ENCODE measurements around the gene ATG9A. TPM values are rescaled to one million over a fixed set of nuclear protein-coding genes. Genes with fewer than 3 reads are reported as not detected.
A peak's percentile ranks its signal among the peaks of the same experiment; 100 is the strongest.

Gene ATG9A
- total and polyA plus RNA-seq, 4 experiments from 2014 or later = 10.3 to 53.0 (median 38.2) TPM

DNA sequence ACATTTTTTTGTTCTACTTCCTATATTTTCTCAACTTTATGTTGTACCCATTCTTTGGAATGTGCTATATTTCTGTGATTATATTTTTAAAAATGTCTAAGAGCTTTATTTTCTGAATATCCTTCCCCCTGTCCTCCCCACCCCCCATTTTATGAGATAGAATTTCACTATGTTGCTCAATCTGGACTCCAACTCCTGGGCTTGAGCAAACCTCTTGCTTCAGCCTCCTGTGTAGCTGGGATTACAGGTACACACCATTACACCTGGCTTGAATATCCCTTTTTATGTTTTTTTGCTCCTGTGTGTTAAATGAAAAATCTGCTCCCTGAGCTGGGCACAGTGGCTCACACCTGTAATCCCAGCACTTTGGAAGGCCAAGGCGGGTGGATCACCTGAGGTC, 32.0 kb downstream of the ATG9A start:
- Mint-ChIP-seq H3K4me3 (no peak overlapping the region), H3K27me3 (peaks cover 5 to 8% of the 10 kb centered on the region in 2 donors), H3K4me1 (peaks cover 2 to 8% (median 4%) of the 10 kb centered on the region in 4 donors), H3K36me3 (peaks cover 0 to 3% of the 10 kb centered on the region in 2 donors), H3K27ac (no peak overlapping the region), H3K9me3 (no peaks in the 10 kb centered on the region)
- Histone ChIP-seq H3K4me1 (ENCODE audit: insufficient read depth, low read length) (no peaks in the 10 kb centered on the region), H3K27ac (ENCODE audit: low read depth, low read length) (no peak overlapping the region), H3K27me3 (ENCODE audit: insufficient read depth, low read length) (no peaks in the 10 kb centered on the region), H3K9me3 (ENCODE audit: control insufficient read depth in 1 of 2, low read length in 2 of 2) (no peaks in the 10 kb centered on the region), H3K36me3 (ENCODE audit: insufficient read depth, low read length) (no peaks in the 10 kb centered on the region), H3K4me3 (ENCODE audit: low read length in 2 of 2) (no peak overlapping the region)
- DNase-seq = no peak
- CTCF ChIA-PET (ENCODE audit: partially characterized antibody) = interaction anchor here (1.2 kb wide), 1 partner anchor 9 kb away, joined by 3 read pairs; no protein-coding TSS in a partner anchor
- intact Hi-C loops (cut with micrococcal nuclease) = no loop called here
- POLR2A ChIA-PET (ENCODE audit: partially characterized antibody) = interaction anchor here (0.8 to 2.6 kb wide), 2 partner anchors 9 to 17 kb away, joined by 3 to 13 read pairs; partner anchors contain the start of gene ZFAND2B

DNA sequence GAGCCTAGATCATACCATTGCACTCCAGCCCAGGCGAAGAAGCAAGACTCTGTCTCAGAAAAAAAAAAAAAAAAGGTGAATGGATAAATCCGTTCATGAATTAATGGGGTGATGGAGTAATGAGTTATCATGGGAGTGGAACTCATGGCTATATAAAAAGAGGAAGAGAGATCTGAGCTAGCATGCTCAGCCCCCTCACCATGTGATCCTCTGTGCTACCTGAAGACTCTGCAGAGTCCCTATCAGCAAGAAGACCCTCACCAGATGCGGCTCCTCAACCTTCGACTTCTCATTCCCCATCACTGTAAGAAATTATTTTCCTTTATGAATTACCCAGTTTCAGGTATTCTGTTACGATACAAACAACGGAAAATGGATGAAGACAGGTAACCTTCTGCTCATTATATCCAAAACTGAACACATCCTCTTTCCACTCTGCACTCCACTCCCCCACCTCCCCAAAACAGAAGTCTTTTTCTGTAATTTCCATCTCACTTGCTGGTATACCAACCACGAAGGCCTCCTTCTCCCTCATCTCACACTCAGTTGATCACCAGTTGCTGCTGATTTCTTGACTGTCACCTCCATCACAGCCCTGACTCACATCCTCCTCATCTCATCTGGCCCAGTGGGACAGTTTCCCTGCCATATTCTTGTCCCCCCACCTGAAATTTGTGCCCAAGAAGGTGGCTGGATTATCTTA, 42.5 kb downstream of the ATG9A start:
- peaks cover 20 to 30% of the 10 kb centered on the region in 2 donors for H3K36me3 Mint-ChIP-seq
- no peak overlapping the region for H3K4me3 Mint-ChIP-seq
- ChIA-PET CTCF (ENCODE audit: partially characterized antibody) (no interaction called here), POLR2A (ENCODE audit: partially characterized antibody) (no interaction called here)
- no peaks in the 10 kb centered on the region for H3K9me3 Mint-ChIP-seq
- H3K4me1 Mint-ChIP-seq = peaks cover 8 to 20% (median 8%) of the 10 kb centered on the region in 4 donors
- H3K27ac ChIP-seq (ENCODE audit: low read depth, low read length) = no peak overlapping the region
- no peak overlapping the region for H3K4me3 ChIP-seq (ENCODE audit: low read length in 2 of 2)
- peak overlapping the region in 5 of 7 donors; percentile 30 to 55 (median 49) for H3K27ac Mint-ChIP-seq
- peaks cover 25% of the 10 kb centered on the region for H3K36me3 ChIP-seq (ENCODE audit: insufficient read depth, low read length)
- no peaks in the 10 kb centered on the region for H3K27me3 Mint-ChIP-seq
- no peaks in the 10 kb centered on the region for H3K27me3 ChIP-seq (ENCODE audit: insufficient read depth, low read length)
- intact Hi-C loops (cut with micrococcal nuclease) = no loop called here
- DNase-seq = no peak
- H3K4me1 ChIP-seq (ENCODE audit: insufficient read depth, low read length) = peaks cover 13% of the 10 kb centered on the region
- H3K9me3 ChIP-seq (ENCODE audit: control insufficient read depth in 1 of 2, low read length in 2 of 2) = no peaks in the 10 kb centered on the region

DNA sequence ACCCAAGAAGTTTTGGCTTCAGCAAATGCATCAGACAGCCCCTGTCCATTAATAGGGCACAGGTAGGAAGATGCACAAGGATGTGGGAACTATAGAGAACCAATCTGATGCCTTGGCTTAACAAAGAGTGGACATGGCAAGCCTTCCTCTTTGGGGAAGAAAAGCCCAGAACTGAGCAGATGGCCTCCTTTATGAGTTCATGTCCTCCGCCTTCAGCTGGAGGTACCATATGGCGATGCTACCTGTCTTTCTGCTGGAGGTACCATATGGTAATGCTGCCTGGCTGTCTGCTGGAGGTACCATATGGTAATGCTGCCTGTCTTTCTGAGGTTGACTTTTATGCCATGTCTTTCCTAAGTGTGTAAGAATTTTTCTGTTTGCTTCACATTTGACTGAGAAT, 45.3 kb downstream of the ATG9A start:
- Histone ChIP-seq H3K9me3 (ENCODE audit: control insufficient read depth in 1 of 2, low read length in 2 of 2) (no peaks in the 10 kb centered on the region), H3K27me3 (ENCODE audit: insufficient read depth, low read length) (no peaks in the 10 kb centered on the region), H3K36me3 (ENCODE audit: insufficient read depth, low read length) (peaks cover 50% of the 10 kb centered on the region), H3K4me1 (ENCODE audit: insufficient read depth, low read length) (peaks cover 39% of the 10 kb centered on the region), H3K27ac (ENCODE audit: low read depth, low read length) (no peak overlapping the region), H3K4me3 (ENCODE audit: low read length in 2 of 2) (no peak overlapping the region)
- CTCF ChIA-PET (ENCODE audit: partially characterized antibody) = interaction anchor here (1.2 to 5.6 kb wide), 5 partner anchors 9 to 111 kb away, joined by 3 to 22 read pairs (median 4); partner anchors contain the start of gene SLC23A3
- POLR2A ChIA-PET (ENCODE audit: partially characterized antibody) = interaction anchor here (0.7 to 1.6 kb wide), 3 partner anchors 12 to 66 kb away, joined by 3 to 4 read pairs (median 4); partner anchors contain the start of gene ZFAND2B
- Mint-ChIP-seq H3K9me3 (no peaks in the 10 kb centered on the region), H3K4me3 (no peak overlapping the region), H3K36me3 (peaks cover 32 to 51% of the 10 kb centered on the region in 2 donors), H3K27me3 (no peaks in the 10 kb centered on the region), H3K27ac (peak overlapping the region in 4 of 7 donors; percentile 36 to 81 (median 60)), H3K4me1 (peaks cover 20 to 48% (median 30%) of the 10 kb centered on the region in 4 donors)
- intact Hi-C loops (cut with micrococcal nuclease) = no loop called here
- DNase-seq = no peak

DNA sequence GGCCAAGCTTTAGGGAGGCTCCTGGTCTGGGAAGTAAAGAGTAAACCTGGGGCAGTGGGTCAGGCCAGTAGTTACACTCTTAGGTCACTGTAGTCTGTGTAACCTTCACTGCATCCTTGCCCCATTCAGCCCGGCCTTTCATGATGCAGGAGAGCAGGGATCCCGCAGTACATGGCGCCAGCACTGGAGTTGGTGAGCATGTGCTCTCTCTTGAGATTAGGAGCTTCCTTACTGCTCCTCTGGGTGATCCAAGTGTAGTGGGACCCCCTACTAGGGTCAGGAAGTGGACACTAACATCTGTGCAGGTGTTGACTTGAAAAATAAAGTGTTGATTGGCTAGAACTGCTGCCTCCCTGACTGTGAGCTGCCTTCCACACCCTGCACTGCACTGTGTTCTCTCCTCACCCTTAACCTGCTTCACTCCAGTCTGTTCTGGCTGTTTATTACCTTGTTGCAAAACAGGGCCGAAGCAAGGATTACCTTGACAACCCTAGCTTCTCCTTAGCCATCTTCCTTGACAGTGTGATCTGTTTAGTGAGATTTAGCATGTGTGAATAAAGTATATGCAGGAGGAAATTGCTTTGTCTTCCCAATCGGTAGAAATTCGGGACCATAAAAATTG, 46.2 kb downstream of the ATG9A start:
- CTCF ChIA-PET (ENCODE audit: partially characterized antibody) = interaction anchor here (1.0 to 5.6 kb wide), 5 partner anchors 10 to 112 kb away, joined by 3 to 22 read pairs (median 3); partner anchors contain the start of gene SLC23A3
- peaks cover 26 to 54% (median 36%) of the 10 kb centered on the region in 4 donors for H3K4me1 Mint-ChIP-seq

DNA sequence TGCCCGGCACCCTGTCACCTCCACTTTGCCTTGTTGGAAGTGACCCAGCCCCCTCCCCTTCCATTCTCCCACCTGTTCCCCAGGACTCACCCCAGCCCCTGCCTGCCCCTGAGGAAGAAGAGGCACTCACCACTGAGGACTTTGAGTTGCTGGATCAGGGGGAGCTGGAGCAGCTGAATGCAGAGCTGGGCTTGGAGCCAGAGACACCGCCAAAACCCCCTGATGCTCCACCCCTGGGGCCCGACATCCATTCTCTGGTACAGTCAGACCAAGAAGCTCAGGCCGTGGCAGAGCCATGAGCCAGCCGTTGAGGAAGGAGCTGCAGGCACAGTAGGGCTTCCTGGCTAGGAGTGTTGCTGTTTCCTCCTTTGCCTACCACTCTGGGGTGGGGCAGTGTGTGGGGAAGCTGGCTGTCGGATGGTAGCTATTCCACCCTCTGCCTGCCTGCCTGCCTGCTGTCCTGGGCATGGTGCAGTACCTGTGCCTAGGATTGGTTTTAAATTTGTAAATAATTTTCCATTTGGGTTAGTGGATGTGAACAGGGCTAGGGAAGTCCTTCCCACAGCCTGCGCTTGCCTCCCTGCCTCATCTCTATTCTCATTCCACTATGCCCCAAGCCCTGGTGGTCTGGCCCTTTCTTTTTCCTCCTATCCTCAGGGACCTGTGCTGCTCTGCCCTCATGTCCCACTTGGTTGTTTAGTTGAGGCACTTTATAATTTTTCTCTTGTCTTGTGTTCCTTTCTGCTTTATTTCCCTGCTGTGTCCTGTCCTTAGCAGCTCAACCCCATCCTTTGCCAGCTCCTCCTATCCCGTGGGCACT, 46.9 kb downstream of the ATG9A start:
- peaks cover 45% of the 10 kb centered on the region for H3K4me1 ChIP-seq (ENCODE audit: insufficient read depth, low read length)
- H3K27me3 ChIP-seq (ENCODE audit: insufficient read depth, low read length) = no peaks in the 10 kb centered on the region
- H3K27ac ChIP-seq (ENCODE audit: low read depth, low read length) = peak overlapping the region; percentile 15
- no peaks in the 10 kb centered on the region for H3K9me3 ChIP-seq (ENCODE audit: control insufficient read depth in 1 of 2, low read length in 2 of 2)
- ChIA-PET POLR2A (ENCODE audit: partially characterized antibody) (interaction anchor here (1.1 to 5.3 kb wide), 5 partner anchors 17 to 97 kb away, joined by 4 to 44 read pairs (median 6); partner anchors contain the start of genes ANKZF1, ATG9A, DNAJB2 and ZFAND2B), CTCF (ENCODE audit: partially characterized antibody) (interaction anchor here (1.0 to 5.6 kb wide), 5 partner anchors 10 to 112 kb away, joined by 3 to 22 read pairs (median 3); partner anchors contain the start of gene SLC23A3)
- Mint-ChIP-seq H3K9me3 (no peaks in the 10 kb centered on the region), H3K4me1 (peaks cover 27 to 56% (median 38%) of the 10 kb centered on the region in 4 donors), H3K36me3 (peaks cover 32 to 61% of the 10 kb centered on the region in 2 donors), H3K27ac (peak overlapping the region in 6 of 7 donors; percentile 29 to 89 (median 68)), H3K4me3 (peak overlapping the region in 1 of 8 donors; percentile 63), H3K27me3 (no peaks in the 10 kb centered on the region)
- H3K36me3 ChIP-seq (ENCODE audit: insufficient read depth, low read length) = peaks cover 50% of the 10 kb centered on the region
- intact Hi-C loops (cut with micrococcal nuclease) = no loop called here
- no peak for DNase-seq
- H3K4me3 ChIP-seq (ENCODE audit: low read length in 2 of 2) = no peak overlapping the region

More for the DNA sequence above, 46.2 kb downstream of the ATG9A start:
- H3K27me3 Mint-ChIP-seq = no peaks in the 10 kb centered on the region
- POLR2A ChIA-PET (ENCODE audit: partially characterized antibody) = interaction anchor here (1.2 to 5.3 kb wide), 3 partner anchors 23 to 66 kb away, joined by 4 to 44 read pairs (median 5); partner anchors contain the start of gene ZFAND2B
- Histone ChIP-seq H3K27me3 (ENCODE audit: insufficient read depth, low read length) (no peaks in the 10 kb centered on the region), H3K4me1 (ENCODE audit: insufficient read depth, low read length) (peaks cover 45% of the 10 kb centered on the region), H3K9me3 (ENCODE audit: control insufficient read depth in 1 of 2, low read length in 2 of 2) (no peaks in the 10 kb centered on the region), H3K27ac (ENCODE audit: low read depth, low read length) (no peak overlapping the region), H3K4me3 (ENCODE audit: low read length in 2 of 2) (no peak overlapping the region), H3K36me3 (ENCODE audit: insufficient read depth, low read length) (peaks cover 50% of the 10 kb centered on the region)
- DNase-seq = no peak
- H3K36me3 Mint-ChIP-seq = peaks cover 32 to 57% of the 10 kb centered on the region in 2 donors
- H3K4me3 Mint-ChIP-seq = no peak overlapping the region
- peak overlapping the region; percentile 31 to 89 (median 70) for H3K27ac Mint-ChIP-seq
- H3K9me3 Mint-ChIP-seq = no peaks in the 10 kb centered on the region
- intact Hi-C loops (cut with micrococcal nuclease) = no loop called here

DNA sequence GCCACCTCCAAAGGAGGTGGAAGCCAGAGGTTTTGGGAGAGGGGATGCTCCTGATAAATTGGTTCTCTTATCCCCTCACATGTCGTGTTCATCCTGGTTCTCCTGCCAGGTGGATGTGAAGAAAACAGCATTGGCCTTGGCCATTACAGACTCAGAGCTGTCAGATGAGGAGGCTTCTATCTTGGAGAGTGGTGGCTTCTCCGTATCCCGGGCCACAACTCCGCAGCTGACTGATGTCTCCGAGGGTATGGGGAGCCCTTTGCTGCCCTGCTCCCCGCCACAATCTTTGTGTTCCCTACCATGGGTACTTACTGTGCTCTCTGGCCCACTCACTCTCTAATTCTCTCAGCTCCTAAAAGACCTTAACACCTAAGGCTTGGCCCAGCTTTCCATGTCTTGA, 47.9 kb downstream of the ATG9A start:
- no peaks in the 10 kb centered on the region for H3K27me3 Mint-ChIP-seq
- intact Hi-C loops (cut with micrococcal nuclease) = no loop called here
- H3K27ac Mint-ChIP-seq = peak overlapping the region in 6 of 7 donors; percentile 25 to 89 (median 66)
- Histone ChIP-seq H3K4me1 (ENCODE audit: insufficient read depth, low read length) (peaks cover 45% of the 10 kb centered on the region), H3K4me3 (ENCODE audit: low read length in 2 of 2) (no peak overlapping the region), H3K27me3 (ENCODE audit: insufficient read depth, low read length) (no peaks in the 10 kb centered on the region), H3K36me3 (ENCODE audit: insufficient read depth, low read length) (peaks cover 50% of the 10 kb centered on the region), H3K9me3 (ENCODE audit: control insufficient read depth in 1 of 2, low read length in 2 of 2) (no peaks in the 10 kb centered on the region), H3K27ac (ENCODE audit: low read depth, low read length) (peak overlapping the region; percentile 15)
- POLR2A ChIA-PET (ENCODE audit: partially characterized antibody) = interaction anchor here (0.9 to 5.3 kb wide), 8 partner anchors 11 to 98 kb away, joined by 3 to 44 read pairs (median 6); partner anchors contain the start of genes ABCB6, ANKZF1, DNAJB2 and ZFAND2B
- H3K36me3 Mint-ChIP-seq = peaks cover 32 to 66% of the 10 kb centered on the region in 2 donors
- CTCF ChIA-PET (ENCODE audit: partially characterized antibody) = interaction anchor here (1.2 to 5.6 kb wide), 3 partner anchors 10 to 11 kb away, joined by 3 to 22 read pairs (median 4); partner anchors contain the start of gene SLC23A3
- H3K4me1 Mint-ChIP-seq = peaks cover 28 to 58% (median 41%) of the 10 kb centered on the region in 4 donors
- H3K9me3 Mint-ChIP-seq = no peaks in the 10 kb centered on the region
- H3K4me3 Mint-ChIP-seq = peak overlapping the region in 3 of 8 donors; percentile 17 to 36 (median 27)
- no peak for DNase-seq

All from CD4-positive, alpha-beta memory T cell (primary cell).